Neural cell (in vitro differentiated cells): ENCODE data around the gene CRMP1. TPM values are rescaled to one million over a fixed set of nuclear protein-coding genes. Genes with fewer than 3 reads are reported as not detected.

Experiments used
- H2AFZ ChIP-seq: fragments of 200-600, 300-800 bp; sonication (generic), shearing (Covaris generic); 2 replicates; pipeline ENCODE4 v1.6.0; 2014; ENCODE audit warnings: low read depth, mild to moderate bottlenecking, antibody characterized with exemption, low read length, moderate library complexity
- H3F3A ChIP-seq: fragments of 200-600 bp; shearing (Covaris generic); 2 replicates; pipeline ENCODE4 v1.6.1; 2016; ENCODE audit warnings: mild to moderate bottlenecking, moderate library complexity, mixed read lengths, antibody characterized with exemption, low read length; ENCODE audit not compliant: insufficient read depth, poor library complexity, severe bottlenecking
- H3K27ac ChIP-seq: fragments of 200-600, 300-800 bp; sonication (generic), shearing (Covaris generic); 2 replicates; pipeline ENCODE4 v1.5.1; 2014; ENCODE audit warnings: mild to moderate bottlenecking, low read length, moderate library complexity
- H3K27me3 ChIP-seq: fragments of 300-800, 200-600 bp; sonication (generic), shearing (Covaris generic); 2 replicates; pipeline ENCODE4 v1.6.0; 2014; ENCODE audit warnings: mild to moderate bottlenecking, low read depth, low read length, moderate library complexity; ENCODE audit not compliant: insufficient read depth
- H3K36me3 ChIP-seq: fragments of 300-800, 200-600 bp; sonication (generic), shearing (Covaris generic); 2 replicates; pipeline ENCODE4 v1.5.1; 2014; ENCODE audit warnings: mild to moderate bottlenecking, antibody characterized with exemption, low read length, moderate library complexity; ENCODE audit not compliant: insufficient read depth
- H3K4me2 ChIP-seq: fragments of 300-800, 200-600 bp; sonication (generic), shearing (Covaris generic); 2 replicates; pipeline ENCODE4 v1.6.0; 2014; ENCODE audit warnings: mild to moderate bottlenecking, low read length
- H3K4me3 ChIP-seq: fragments of 300-800, 200-600 bp; sonication (generic), shearing (Covaris generic); 2 replicates; pipeline ENCODE4 v1.5.1; 2014; ENCODE audit warnings: mild to moderate bottlenecking, low read length, moderate library complexity
- H3K79me2 ChIP-seq: fragments of 200-600 bp; shearing (Covaris generic); replicated peaks from 2 replicates; pipeline ENCODE4 v1.6.0; 2014; ENCODE audit warnings: mild to moderate bottlenecking, low read length, moderate library complexity; ENCODE audit not compliant: insufficient read depth
- H3K9ac ChIP-seq: fragments of 300-800, 200-600 bp; sonication (generic), shearing (Covaris generic); 2 replicates; pipeline ENCODE4 v1.6.1; 2016; ENCODE audit warnings: mild to moderate bottlenecking, low read length, mixed read lengths
- H3K9me2 ChIP-seq: fragments of 200-600 bp; shearing (Covaris generic); 2 replicates; pipeline ENCODE4 v1.6.1; 2016; ENCODE audit warnings: mild to moderate bottlenecking, low read length, mixed read lengths; ENCODE audit not compliant: insufficient read depth
- H3K9me3 ChIP-seq: fragments of 200-600, 300-800 bp; sonication (generic), shearing (Covaris generic); 2 replicates; pipeline ENCODE4 v1.6.1; 2016; ENCODE audit warnings: mild to moderate bottlenecking, mixed run types, low read length, moderate library complexity, mixed read lengths
- H4K20me1 ChIP-seq: fragments of 200-600 bp; shearing (Covaris generic); 2 replicates; pipeline ENCODE4 v1.6.1; 2016; ENCODE audit warnings: mild to moderate bottlenecking, mixed run types; ENCODE audit not compliant: insufficient read depth
- CTCF ChIP-seq: fragments of 450-650 bp; IDR thresholded peaks from 2 replicates; pipeline ENCODE4 v1.5.1; 2014; ENCODE audit warnings: antibody characterized with exemption, mild to moderate bottlenecking, moderate library complexity; ENCODE audit not compliant: poor library complexity, severe bottlenecking
- EP300 ChIP-seq: fragments of 450-650 bp; conservative IDR thresholded peaks from 2 replicates; pipeline ENCODE4 v1.6.1; 2014; ENCODE audit warnings: antibody characterized with exemption, mild to moderate bottlenecking, moderate library complexity; ENCODE audit not compliant: poor library complexity, severe bottlenecking
- EZH2 ChIP-seq: fragments of 200-600, 300-800 bp; shearing (Covaris generic), sonication (generic); IDR thresholded peaks from 2 replicates; pipeline ENCODE4 v1.6.1; 2014; ENCODE audit warnings: antibody characterized with exemption, low read length, borderline replicate concordance, mild to moderate bottlenecking; ENCODE audit not compliant: insufficient read depth, poor library complexity, severe bottlenecking
- MXI1 ChIP-seq: fragments of 450-650 bp; conservative IDR thresholded peaks from 2 replicates; pipeline ENCODE4 v1.6.1; 2014; ENCODE audit warnings: antibody characterized with exemption, mild to moderate bottlenecking; ENCODE audit not compliant: poor library complexity, severe bottlenecking
- POLR2AphosphoS5 ChIP-seq: IDR thresholded peaks from 2 replicates; pipeline ENCODE4 v1.6.1; 2012
- RAD21 ChIP-seq: fragments of 450-650 bp; conservative IDR thresholded peaks from 2 replicates; pipeline ENCODE4 v1.6.1; 2014; ENCODE audit warnings: antibody characterized with exemption, mild to moderate bottlenecking, moderate library complexity
- REST ChIP-seq: IDR thresholded peaks from 2 replicates; pipeline ENCODE4 v1.6.1; 2012; ENCODE audit warnings: borderline replicate concordance
- SMC3 ChIP-seq: fragments of 450-650 bp; conservative IDR thresholded peaks from 2 replicates; pipeline ENCODE4 v1.6.1; 2014; ENCODE audit warnings: antibody characterized with exemption, mild to moderate bottlenecking, moderate library complexity; ENCODE audit not compliant: poor library complexity
- TAF1 ChIP-seq: IDR thresholded peaks from 2 replicates; pipeline ENCODE4 v1.6.1; 2012; ENCODE audit warnings: low read depth
- polyA plus RNA-seq: library from polyadenylated mRNA; depleted of rRNA; stranded (reverse); fragments of >200 nt; gene quantifications from 2 replicates; pipeline ENCODE4 v1.2.3, GENCODE V29; 2014

Gene CRMP1
- polyA plus RNA-seq, 1 donor from 2014 or later: 642 TPM

- H4K20me1 ChIP-seq: no peaks in the 10 kb centered on the region
- no peak for TF ChIP-seq EZH2
- TF ChIP-seq REST: peak; percentile 25
- H2AFZ ChIP-seq: no peak overlapping the region
- H3K4me2 ChIP-seq: no peak overlapping the region
- H3K36me3 ChIP-seq: no peaks in the 10 kb centered on the region
- no peaks in the 10 kb centered on the region for H3K9me3 ChIP-seq
- no peaks in the 10 kb centered on the region for H3K27me3 ChIP-seq
- H3K27ac ChIP-seq: no peak overlapping the region
- no peak overlapping the region for H3K4me3 ChIP-seq
- no peaks in the 10 kb centered on the region for H3K9me2 ChIP-seq
- no peak overlapping the region for H3K9ac ChIP-seq
- H3K79me2 ChIP-seq: no peaks in the 10 kb centered on the region
- no peaks in the 10 kb centered on the region for H3F3A ChIP-seq
These were observed 93.5 kb downstream of the CRMP1 start for GRCh38 chr4:5799406-5799805.

GRCh38 chr4:5798946-5799345, 93.9 kb downstream of the CRMP1 start:
- TF ChIP-seq EZH2: no peak
- TF ChIP-seq REST: no peak
- TF ChIP-seq SMC3: no peak
- no peak for TF ChIP-seq RAD21
- no peak for TF ChIP-seq TAF1
- no peak for TF ChIP-seq MXI1
- no peak for TF ChIP-seq EP300
- no peak for TF ChIP-seq POLR2AphosphoS5
- no peak for TF ChIP-seq CTCF
- H3K79me2 ChIP-seq: no peaks in the 10 kb centered on the region
- H3K9me3 ChIP-seq: no peaks in the 10 kb centered on the region
- H4K20me1 ChIP-seq: no peaks in the 10 kb centered on the region
- no peaks in the 10 kb centered on the region for H3F3A ChIP-seq
- H3K9ac ChIP-seq: no peak overlapping the region
- no peak overlapping the region for H3K4me2 ChIP-seq
- no peak overlapping the region for H3K27ac ChIP-seq
- H3K36me3 ChIP-seq: no peaks in the 10 kb centered on the region
- H3K9me2 ChIP-seq: no peaks in the 10 kb centered on the region
- no peak overlapping the region for H2AFZ ChIP-seq
- H3K27me3 ChIP-seq: no peaks in the 10 kb centered on the region
- no peak overlapping the region for H3K4me3 ChIP-seq
